COLO829 (cell line): ENCODE measurements around the gene BCORL1.

Source experiments
- DNase-seq: peaks from one replicate; pipeline ENCODE4 v3.0.0; 2012; ENCODE audit warnings: low spot score

The BCORL1 gene

GRCh38 chrX:129965166-129965565, 17.3 kb upstream of the BCORL1 start:
- no peak for DNase-seq

- no peak for DNase-seq
These were observed 13.5 kb upstream of the BCORL1 start for GRCh38 chrX:129968968-129969367.

GRCh38 chrX:129976441-129976840, 6.0 kb upstream of the BCORL1 start:
- no peak for DNase-seq

DNA sequence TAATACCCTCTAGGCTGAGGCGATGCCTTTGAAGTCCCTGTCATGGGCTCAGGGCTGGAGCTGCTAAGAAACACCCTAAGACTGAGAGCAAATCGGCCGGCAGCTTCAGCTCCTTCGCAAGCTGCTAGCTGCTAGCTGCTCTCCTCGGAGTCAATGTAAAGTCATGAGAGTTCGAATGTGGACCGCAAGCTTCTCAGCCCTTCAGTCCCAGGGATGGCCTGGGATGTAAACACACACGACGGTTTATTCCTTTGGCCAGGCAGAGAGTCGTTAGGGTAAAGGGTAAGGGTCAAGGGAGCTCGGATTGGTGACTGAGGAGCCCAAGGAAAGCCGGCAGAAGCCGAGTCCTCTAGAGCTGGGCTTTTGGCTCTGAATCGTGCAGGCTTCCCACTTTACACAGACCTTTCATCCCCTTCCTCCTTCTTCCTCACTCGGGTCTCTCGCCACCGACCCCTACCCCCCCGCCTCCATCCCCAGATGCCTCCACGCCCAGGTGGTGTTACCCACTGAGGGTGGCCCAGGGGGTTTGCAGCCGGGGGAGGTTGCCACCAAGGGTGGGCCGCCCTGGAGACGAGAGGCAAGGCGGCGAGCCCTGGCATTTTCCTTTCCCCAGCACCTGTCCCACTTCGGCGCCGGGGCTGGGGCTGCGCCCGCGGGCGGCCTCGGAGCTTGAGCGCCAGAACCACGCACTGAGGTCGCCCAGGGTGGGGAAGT, 3.1 kb upstream of the BCORL1 start:
- no peak for DNase-seq

DNA sequence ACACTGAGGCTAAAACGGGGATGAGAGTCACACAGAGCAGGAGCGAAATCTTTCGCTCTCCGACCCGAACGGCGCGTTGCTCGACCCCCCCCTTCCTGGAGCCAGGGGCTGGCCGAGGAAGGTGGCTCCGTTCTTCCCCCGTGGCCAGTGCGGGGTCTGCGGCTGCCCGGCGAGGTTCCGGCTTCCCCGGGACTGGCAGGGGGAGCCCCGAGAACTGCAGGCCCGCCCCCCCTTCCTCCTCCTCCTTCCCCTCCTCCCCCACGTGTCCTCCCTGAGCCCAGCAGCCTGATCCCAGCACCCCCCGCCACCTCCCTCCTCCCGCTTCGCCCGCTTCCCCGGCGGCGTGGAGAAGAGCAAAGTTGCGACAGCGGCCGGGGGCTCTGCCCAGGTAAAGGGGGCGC, 2.4 kb upstream of the BCORL1 start:
- DNase-seq = no peak

GRCh38 chrX:129980540-129981199, 1.8 kb upstream of the BCORL1 start:
- DNase-seq = no peak

- DNase-seq = no peak
These were observed 1.3 kb upstream of the BCORL1 start for GRCh38 chrX:129981200-129981553.

DNA sequence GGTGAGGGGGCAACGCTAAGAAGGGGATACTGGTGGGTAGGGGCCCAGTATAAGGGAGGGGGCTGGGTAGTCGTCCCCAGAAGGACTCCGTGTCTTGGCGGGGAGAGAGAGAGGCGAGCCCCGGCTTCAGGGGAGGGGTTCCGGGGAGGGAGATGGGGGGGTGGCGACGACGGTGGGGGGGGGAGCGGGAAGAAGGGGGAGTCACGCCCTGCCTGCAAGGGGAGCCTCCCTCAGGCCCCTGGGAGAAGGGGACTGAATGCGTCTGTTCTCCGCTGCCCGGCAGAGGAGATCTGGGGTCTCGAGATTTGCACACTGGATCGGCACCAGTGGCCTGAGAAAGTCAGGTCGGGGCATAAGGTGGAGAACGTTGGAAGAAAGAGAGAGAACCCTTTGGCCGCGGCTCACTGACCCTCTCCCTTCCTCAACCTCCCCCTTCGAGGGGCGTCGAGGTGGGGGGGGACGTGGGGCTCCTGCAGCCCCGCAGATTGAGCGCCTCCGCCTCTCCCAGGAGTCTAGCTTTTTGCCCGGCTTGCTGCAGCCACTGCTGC, 609 bp upstream of the BCORL1 start:
- no peak for DNase-seq

- no peak for DNase-seq
These were observed 1.2 kb downstream of the BCORL1 start for GRCh38 chrX:129983575-129984110.

DNA sequence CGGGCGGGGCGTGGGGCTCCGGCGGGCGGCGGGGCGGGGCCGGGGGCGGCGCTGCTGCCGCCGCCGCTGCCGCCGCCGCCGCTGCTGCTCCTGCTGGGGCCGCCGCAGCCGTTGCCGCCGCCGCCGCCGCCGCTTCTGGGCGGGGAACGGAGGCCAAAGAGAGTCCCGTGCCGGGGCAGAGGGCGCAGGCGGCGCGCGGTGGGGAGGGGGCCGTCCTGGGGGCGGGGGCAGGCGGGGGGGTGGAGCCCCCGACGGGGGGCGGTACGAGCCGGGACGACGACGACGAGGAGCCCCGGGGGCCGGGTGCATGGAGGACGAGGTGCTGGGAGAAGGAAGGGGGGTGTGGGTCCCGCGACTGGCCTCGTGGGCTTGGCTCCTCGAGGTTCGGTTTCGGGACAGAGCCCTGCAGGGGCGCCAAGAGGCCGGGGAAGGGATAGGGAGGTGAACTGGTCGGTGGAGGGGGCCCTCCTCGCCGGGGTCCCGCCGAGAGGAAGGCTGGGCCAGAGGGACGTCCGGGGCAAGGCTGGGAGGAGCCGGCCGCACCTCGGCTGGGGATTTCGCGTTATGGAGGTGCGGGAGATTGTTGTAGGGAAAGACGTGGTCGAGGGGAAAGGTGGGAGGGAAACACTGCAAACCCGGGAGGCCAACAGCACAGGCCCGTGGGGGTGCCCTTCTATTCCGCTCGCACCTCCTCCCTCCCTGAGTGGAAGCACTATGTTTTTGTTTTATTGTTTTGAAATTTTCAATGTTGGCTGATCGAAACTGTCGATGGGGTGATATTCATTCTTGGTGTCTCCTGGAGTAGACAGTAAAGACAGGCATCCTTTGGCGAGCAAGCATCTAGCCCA, 1.9 kb downstream of the BCORL1 start:
- DNase-seq = peak; percentile 10

- no peak for DNase-seq
These were observed 5.4 kb downstream of the BCORL1 start for GRCh38 chrX:129987871-129988270.

DNA sequence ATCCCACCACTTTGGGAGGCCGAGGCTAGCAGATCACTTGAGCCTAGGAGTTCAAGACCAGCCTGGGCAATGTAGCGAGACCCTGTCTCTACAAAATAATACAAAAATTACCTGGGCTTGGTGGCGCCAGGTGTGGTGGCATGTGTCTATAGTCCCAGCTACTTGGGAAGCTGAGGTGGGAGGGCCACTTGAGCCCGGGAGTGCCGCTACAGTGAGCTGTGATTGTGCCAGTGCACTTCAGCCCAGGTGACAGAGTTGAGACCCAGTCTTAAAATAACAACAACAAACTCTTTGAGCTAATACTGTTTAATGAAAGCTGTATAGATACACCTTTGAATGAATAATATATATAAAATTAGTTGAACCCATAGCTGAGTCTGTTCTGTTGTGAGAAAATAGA, 9.7 kb downstream of the BCORL1 start:
- no peak for DNase-seq

GRCh38 chrX:129996120-129996519, 13.7 kb downstream of the BCORL1 start:
- no peak for DNase-seq

- DNase-seq = no peak
These were observed 14.7 kb downstream of the BCORL1 start for GRCh38 chrX:129997086-129997485.

GRCh38 chrX:129998021-129998420, 15.6 kb downstream of the BCORL1 start:
- DNase-seq = no peak

- no peak for DNase-seq
These were observed 19.5 kb downstream of the BCORL1 start for GRCh38 chrX:130001893-130002292.

DNA sequence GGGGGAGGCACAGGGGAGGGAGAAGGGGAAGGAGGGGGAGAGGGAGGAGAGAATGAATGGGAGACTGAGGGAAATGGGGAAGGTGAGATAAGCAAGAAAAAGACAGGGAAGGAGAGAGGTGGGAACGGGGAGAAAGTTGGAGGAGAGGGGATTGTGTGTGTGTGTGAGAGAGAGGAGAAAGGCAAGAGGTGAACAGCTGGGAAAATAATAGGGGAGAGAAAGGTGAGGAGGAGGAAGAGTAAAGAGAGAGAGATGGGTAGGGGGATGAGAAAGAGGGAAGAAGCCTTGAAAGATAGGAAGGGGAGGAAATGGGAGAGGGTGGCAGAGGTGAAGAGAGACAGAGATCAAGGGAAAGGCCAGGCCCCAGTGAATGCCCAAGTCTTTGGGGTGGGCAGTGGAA, 20.1 kb downstream of the BCORL1 start:
- no peak for DNase-seq

GRCh38 chrX:130005089-130005807, 22.8 kb downstream of the BCORL1 start:
- no peak for DNase-seq

DNA sequence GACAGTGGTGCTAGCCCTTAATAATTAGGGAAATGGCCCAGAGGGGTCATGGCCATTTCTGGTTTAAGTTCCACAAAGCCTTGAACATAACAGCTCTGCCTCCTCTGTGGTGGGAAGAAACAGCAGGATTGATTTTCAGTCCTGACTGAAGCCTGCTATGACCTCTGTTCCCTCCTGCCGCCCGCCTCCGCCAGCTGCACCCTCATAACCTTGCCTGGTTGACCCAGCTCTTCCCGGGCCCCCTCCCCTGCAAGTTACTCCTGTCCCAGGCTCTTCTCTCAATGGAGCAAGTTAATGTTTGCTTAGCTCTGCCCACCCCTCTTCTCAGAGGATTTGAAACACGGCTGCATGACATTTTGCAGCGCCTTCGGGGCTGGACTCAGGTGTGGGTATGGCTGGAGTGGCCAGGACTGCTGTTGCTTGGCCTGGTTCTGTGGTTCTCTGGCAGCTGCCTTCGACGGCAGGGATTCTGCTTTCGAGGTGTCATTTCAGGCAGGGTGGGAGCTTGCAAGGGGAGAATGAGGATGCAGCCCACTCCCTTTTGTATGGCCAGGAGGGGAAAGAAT, 27.3 kb downstream of the BCORL1 start:
- no peak for DNase-seq

DNA sequence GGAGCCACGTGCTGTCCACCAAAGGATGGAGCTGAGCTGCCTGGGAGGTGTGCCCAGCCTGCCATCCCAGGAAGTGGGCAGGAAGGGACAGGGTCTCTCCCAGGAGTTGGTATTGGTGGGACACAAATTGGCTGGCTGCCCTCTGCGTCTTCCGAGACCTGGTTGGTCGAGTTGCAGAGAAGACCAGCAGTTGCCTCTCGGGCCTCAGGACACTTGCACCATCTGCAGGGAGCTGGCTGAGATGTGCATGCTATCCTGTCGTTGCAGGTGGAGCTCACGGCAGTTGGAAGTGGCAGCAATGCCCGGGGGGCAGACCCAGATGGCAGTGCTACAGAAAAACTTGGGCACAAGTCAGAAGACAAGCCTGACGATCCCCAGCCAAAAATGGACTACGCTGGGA, 30.2 kb downstream of the BCORL1 start:
- no peak for DNase-seq

DNA sequence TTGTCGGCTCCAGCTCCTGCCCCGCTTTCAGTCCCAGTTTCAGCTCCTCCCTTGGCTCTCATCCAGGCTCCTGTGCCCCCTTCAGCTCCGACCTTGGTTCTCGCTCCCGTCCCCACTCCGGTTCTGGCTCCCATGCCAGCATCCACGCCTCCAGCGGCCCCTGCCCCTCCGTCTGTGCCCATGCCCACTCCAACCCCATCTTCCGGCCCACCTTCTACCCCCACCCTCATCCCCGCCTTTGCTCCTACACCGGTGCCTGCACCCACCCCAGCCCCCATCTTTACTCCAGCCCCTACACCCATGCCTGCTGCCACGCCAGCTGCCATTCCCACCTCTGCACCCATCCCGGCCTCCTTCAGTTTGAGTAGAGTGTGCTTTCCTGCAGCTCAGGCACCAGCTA, 31.2 kb downstream of the BCORL1 start:
- no peak for DNase-seq

GRCh38 chrX:130014356-130014755, 31.9 kb downstream of the BCORL1 start:
- DNase-seq = no peak
